Peyer's patch (tissue), 4 donors: ENCODE data around the gene CCDC51. TPM values are rescaled to one million over a fixed set of nuclear protein-coding genes. Genes with fewer than 3 reads are reported as not detected.
A peak's percentile ranks its signal among the peaks of the same experiment; 100 is the strongest.

Experiments used
- DNase-seq, 3 donors: peaks; one replicate each; pipeline ENCODE4 v3.0.0-alpha.2; 2017 to 2019
- H3K27ac ChIP-seq, 4 donors: fragments of 200-600 bp; sonication (generic); one replicate each; pipeline ENCODE4 v1.5.1; 2016 to 2019
- H3K27me3 ChIP-seq, 2 donors: fragments of 200-600 bp; sonication (generic); one replicate each; pipeline ENCODE4 v1.5.1; 2019
- H3K36me3 ChIP-seq, 3 donors: fragments of 200-600 bp; sonication (generic); one replicate each; pipeline ENCODE4 v1.5.1; 2016 to 2019
- H3K4me1 ChIP-seq, 4 donors: fragments of 200-600 bp; sonication (generic); one replicate each; pipeline ENCODE4 v1.5.1; 2016 to 2019
- H3K4me3 ChIP-seq, 4 donors: fragments of 200-600 bp; sonication (generic); 1 replicate in 3 of 4; 2 replicates in 1 of 4; pipeline ENCODE4 v1.5.1; 2016 to 2019; ENCODE audit warnings: mild to moderate bottlenecking in 1 of 4
- H3K9me3 ChIP-seq, 4 donors: fragments of 200-600 bp; sonication (generic); one replicate each; pipeline ENCODE4 v1.5.1; 2016 to 2019; ENCODE audit warnings: mild to moderate bottlenecking in 1 of 4
- CTCF ChIP-seq, 6 experiments: fragments of 450-650 bp in 4 of 6; fragments of 200-600 bp in 2 of 6; sonication (generic) in 1 of 6; IDR thresholded peaks; one replicate each; pipeline ENCODE4 v1.5.1; 2017 to 2019; ENCODE audit warnings: antibody characterized with exemption in 6 of 6, mild to moderate bottlenecking in 3 of 6, moderate library complexity in 1 of 6
- POLR2A ChIP-seq, 2 donors: fragments of 450-650 bp; IDR thresholded peaks; one replicate each; pipeline ENCODE4 v1.5.1; 2017; ENCODE audit warnings: antibody characterized with exemption in 2 of 2, mild to moderate bottlenecking in 2 of 2, moderate library complexity in 2 of 2
- total RNA-seq, 4 donors: library from RNA; depleted of rRNA; stranded (reverse); fragments of >200 nt; gene quantifications; one replicate each; pipeline ENCODE4 v1.1.0, GENCODE V29; 2016

CCDC51 gene
- total RNA-seq, 4 donors from 2014 or later: 7.4 to 13.1 (median 9.1) TPM

GRCh38 chr3:48411041-48411588 is 28.8 kb downstream of the CCDC51 start:
- peaks cover 0 to 93% (median 0%) of the 10 kb centered on the region in 3 donors for H3K36me3 ChIP-seq
- DNase-seq: no peak
- TF ChIP-seq POLR2A (IDR thresholded peaks at IDR 0.05): no peak
- TF ChIP-seq CTCF (IDR thresholded peaks at IDR 0.05): no peak

GRCh38 chr3:48410205-48411040 is 29.5 kb downstream of the CCDC51 start:
- Histone ChIP-seq H3K4me1 (no peaks in the 10 kb centered on the region), H3K36me3 (peaks cover 0 to 92% (median 0%) of the 10 kb centered on the region in 3 donors), H3K27ac (no peak overlapping the region), H3K27me3 (no peaks in the 10 kb centered on the region), H3K9me3 (no peaks in the 10 kb centered on the region), H3K4me3 (no peak overlapping the region)
- no peak for TF ChIP-seq CTCF (IDR thresholded peaks at IDR 0.05)
- TF ChIP-seq POLR2A (IDR thresholded peaks at IDR 0.05): no peak
- DNase-seq: peak in 1 of 3 donors; percentile 33

More at GRCh38 chr3:48411041-48411588, 28.8 kb downstream of the CCDC51 start:
- Histone ChIP-seq H3K27me3 (no peaks in the 10 kb centered on the region), H3K4me1 (no peaks in the 10 kb centered on the region), H3K4me3 (no peak overlapping the region), H3K9me3 (no peaks in the 10 kb centered on the region), H3K27ac (no peak overlapping the region)

- no peaks in the 10 kb centered on the region for H3K9me3 ChIP-seq
- peaks cover 0 to 91% (median 0%) of the 10 kb centered on the region in 3 donors for H3K36me3 ChIP-seq
- no peak overlapping the region for H3K27ac ChIP-seq
- DNase-seq: peak in 2 of 3 donors; percentile 41 to 42
- H3K4me1 ChIP-seq: no peaks in the 10 kb centered on the region
- TF ChIP-seq CTCF (IDR thresholded peaks at IDR 0.05) (no peak), POLR2A (IDR thresholded peaks at IDR 0.05) (no peak)
- H3K27me3 ChIP-seq: no peaks in the 10 kb centered on the region
- H3K4me3 ChIP-seq: no peak overlapping the region
Measured at GRCh38 chr3:48409291-48410201, 30.4 kb downstream of the CCDC51 start.

GRCh38 chr3:48408823-48409281 is 31.1 kb downstream of the CCDC51 start:
- Histone ChIP-seq H3K27me3 (no peaks in the 10 kb centered on the region), H3K4me1 (no peaks in the 10 kb centered on the region), H3K4me3 (no peak overlapping the region), H3K9me3 (no peaks in the 10 kb centered on the region), H3K27ac (no peak overlapping the region), H3K36me3 (peaks cover 0 to 91% (median 0%) of the 10 kb centered on the region in 3 donors)
- TF ChIP-seq CTCF (IDR thresholded peaks at IDR 0.05): no peak
- TF ChIP-seq POLR2A (IDR thresholded peaks at IDR 0.05): no peak
- DNase-seq: peak in 2 of 3 donors; percentile 34 to 40

- peak in 2 of 3 donors; percentile 8 to 35 for DNase-seq
- Histone ChIP-seq H3K36me3 (peaks cover 0 to 84% (median 0%) of the 10 kb centered on the region in 3 donors), H3K27me3 (no peaks in the 10 kb centered on the region), H3K9me3 (no peaks in the 10 kb centered on the region), H3K27ac (no peak overlapping the region), H3K4me3 (no peak overlapping the region), H3K4me1 (no peaks in the 10 kb centered on the region)
- no peak for TF ChIP-seq POLR2A (IDR thresholded peaks at IDR 0.05)
- TF ChIP-seq CTCF (IDR thresholded peaks at IDR 0.05): no peak
Measured at GRCh38 chr3:48407542-48408099, 32.3 kb downstream of the CCDC51 start.
